T-helper 22 cell (primary cell): ENCODE data around the gene NR3C2.

Experiments used
- DNase-seq: peaks from one replicate; pipeline ENCODE4 v3.0.0-alpha.2; 2020; ENCODE audit warnings: low read depth

NR3C2 gene

DNA sequence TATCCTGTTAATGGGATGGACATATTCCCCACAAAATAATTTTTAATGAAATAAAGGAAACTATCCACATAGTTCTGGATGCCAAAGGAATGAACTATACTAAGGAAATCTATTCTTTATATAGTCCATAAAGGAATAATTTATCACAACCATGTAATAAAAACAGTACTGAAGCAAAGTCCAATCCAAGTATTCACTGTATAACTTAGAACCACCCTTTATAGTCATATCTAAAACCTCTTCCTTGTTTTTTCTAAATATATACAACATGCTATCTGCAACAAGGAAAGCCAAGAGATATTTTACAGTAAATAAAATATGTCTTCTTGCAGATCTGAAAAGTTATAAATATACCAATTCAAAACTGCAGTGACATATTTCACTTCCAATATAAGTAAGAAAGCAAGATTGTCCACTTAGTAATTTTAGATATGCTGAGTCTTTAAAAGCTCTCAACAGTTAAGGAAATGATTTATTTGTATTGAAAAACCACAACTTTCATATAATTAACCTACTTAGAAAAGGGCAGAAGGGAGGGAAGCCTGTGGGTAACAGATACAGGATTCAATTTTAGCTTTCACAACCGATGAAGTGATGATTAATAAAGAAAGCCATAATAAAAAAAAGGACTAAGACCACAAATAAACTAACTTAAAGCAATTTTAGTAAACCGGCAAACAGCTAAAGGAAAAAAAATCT, 8.0 kb downstream of the NR3C2 start:
- DNase-seq, result no peak

DNA sequence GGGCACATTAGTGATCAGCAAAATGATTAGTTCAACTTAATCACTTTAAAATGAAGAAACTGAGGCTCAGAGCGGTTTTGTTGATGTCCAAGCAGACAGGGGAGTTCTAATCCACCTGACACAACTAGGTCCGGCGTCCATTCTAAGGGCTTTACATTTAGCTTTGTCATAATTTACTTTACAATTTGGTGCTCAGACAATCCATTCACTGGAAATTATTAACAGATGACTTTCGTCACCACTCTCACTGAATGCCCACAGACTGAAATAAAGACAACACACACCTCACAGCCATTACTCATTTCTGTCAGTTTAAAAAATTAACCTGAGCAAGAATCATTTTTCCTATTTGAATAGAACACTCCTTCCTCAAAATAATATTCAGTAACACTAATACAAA, 10.8 kb downstream of the NR3C2 start:
- DNase-seq, result no peak

- no peak for DNase-seq
These were observed 11.4 kb downstream of the NR3C2 start for GRCh38 chr4:148430854-148431253.

GRCh38 chr4:148429206-148429605, 13.0 kb downstream of the NR3C2 start:
- DNase-seq, result no peak

DNA sequence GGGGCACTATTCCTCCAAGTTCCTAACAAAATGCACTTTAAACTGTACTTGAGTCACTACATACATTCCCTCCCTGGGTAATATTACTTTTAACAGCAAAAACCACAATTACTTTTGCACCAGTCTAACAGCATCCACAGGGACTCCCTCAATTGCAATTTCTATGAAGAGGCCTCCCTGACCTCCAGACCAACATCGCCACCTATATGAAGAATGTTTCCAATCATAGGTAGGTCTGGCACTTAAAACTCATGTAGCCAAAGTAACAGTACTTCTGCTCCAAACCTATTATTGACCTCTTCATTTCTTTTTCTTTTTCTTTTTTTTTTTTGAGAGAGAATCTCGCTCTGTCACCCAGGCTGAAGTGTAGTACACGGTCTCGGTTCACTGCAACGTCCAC, 15.6 kb downstream of the NR3C2 start:
- no peak for DNase-seq

DNA sequence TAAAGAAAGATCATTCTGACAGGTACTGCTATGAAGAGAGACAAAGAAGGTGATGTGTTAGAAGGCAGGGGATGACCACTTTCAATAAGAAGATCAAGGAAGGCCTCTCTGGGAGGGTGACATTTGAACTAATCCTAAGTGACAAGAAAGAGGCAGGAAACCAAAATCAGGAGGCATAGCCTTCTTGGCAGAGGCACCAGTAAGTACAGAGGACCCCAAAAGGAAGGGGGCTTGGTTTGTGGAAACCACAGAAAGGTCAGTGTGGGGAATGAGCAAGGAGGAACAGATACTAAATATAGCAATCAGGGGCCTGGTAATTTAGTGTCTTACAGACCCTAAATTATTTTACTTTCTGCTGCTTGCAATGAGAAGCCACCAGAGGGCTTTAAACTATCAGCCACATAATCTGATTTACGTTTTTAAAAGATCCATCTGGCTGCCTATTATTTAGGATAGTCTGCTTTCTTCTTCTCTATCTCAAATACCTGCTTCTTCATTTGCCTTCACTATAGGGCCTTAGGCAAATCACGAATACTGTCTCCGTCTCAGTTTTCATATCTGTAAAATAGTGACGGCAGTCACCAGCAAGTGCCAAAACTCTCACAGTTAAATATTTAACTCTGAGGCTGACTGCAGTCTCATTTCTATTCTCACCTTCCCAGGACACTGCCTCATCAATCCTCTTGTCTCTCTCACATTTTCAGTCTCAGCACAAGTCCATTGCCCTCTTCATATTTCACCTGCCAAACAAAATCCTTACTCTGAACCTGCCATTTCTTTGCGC, 16.7 kb downstream of the NR3C2 start:
- DNase-seq, result no peak

GRCh38 chr4:148420397-148420796, 21.8 kb downstream of the NR3C2 start:
- DNase-seq, result no peak

DNA sequence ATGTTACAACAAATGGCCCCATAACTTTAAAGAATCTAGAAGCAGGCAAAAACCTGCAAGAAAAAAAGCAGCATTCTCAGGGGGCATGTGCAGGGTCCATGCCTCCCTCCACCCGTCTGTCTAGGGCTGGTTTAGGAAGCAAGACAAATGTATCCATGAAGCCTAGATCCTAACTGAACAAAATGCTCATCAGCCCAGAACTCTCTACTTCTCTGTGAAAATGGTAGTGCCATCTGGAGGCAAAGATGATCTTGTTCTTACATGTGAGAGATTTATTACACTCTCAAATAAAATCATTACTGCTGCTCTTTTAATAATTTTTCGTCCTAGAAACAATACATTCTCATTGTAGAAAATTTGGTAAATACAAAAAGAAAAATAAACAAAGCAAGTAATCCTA, 26.7 kb downstream of the NR3C2 start:
- DNase-seq, result no peak

DNA sequence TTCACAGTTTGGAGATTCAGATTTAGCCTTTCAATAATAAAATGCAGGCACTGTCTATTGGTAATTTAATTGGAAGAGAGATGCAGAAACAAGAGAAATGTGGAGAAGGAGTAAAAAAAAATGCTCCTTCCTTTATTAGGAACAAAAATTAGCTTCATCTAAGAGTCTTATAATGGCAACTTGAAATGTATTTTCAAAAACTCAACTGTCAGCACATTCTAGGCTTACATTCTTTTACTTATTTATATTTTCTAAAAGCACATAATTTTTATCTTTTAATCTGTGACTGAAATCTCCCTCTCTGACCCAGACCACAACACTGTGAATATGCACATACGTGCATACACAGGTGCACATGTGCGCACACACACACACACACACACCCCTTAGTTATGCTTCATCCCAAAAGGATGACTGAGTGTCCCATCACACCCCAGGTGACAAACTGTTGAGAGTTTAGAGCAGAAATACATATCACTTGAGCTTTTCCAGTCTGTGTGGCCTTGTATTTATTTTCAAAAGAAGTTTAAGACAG, 29.7 kb downstream of the NR3C2 start:
- no peak for DNase-seq

- DNase-seq, result no peak
These were observed 36.9 kb downstream of the NR3C2 start for GRCh38 chr4:148405161-148405893.

DNA sequence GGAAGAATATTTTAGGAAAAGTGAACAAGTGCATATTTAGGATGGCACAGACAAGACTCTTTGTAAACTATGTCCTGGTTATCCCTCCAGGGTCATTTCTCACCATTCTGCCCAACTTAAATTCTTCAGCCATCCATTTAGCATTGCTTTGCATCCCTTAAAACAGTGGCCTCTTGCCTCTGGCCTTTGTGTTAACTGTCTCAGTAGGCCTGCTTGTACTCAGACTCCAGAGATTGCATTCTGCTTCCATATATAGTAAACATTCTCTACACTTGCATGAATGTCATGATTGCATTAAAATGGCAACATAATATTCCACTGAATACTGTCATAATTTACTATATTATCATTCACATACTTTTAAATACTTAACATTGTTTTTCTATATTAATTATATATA, 43.2 kb downstream of the NR3C2 start:
- no peak for DNase-seq

DNA sequence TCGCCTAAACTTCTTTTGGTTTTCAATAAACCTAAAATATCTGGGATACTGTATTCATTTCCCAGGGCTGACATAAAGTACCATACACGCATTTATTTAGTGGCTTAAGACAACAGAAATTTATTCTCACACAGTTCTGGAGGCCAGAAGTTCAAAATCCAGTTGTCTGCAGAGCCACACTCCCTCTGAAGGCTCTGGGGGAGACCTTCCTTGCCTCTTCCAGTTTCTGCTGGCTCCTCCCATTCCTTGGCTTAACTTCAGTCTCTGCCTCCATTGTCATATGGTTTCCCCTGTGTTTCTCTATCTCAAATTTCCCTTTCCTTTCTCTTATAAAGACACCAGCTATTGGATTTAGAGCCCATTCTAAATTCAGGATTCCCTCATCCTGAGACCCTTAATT, 44.4 kb downstream of the NR3C2 start:
- no peak for DNase-seq

DNA sequence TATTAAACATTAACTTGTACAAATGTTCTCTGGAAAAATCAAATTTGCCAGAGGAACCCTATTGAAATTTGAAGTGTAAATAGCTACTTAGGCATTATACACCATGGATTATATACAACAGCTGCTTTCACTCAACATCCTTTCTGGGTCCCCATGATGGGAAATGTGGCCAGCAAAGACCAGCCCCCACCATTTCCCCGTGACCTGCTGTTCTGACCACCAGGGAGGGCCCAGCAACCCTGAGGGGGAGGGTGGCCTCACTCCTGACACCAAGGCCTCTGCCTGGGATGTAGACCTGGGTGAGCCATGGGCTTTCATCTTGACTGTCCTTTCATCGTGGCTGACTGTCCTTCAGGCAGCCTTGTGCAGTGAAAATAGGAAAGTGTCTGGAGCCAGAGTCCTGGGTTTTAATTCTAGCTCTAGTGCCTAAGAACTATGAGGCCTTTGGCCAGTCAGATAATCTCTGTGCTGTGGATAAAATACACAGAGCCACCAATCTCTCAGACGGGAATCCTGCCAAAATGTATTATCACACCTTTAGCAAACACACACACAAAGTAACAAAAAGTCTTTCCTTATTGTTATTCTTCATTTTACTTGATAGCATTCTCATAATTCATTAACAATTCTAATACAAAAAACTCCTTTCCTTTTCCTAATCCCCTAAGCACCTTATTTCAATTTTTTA, 45.1 kb downstream of the NR3C2 start:
- DNase-seq, result no peak

DNA sequence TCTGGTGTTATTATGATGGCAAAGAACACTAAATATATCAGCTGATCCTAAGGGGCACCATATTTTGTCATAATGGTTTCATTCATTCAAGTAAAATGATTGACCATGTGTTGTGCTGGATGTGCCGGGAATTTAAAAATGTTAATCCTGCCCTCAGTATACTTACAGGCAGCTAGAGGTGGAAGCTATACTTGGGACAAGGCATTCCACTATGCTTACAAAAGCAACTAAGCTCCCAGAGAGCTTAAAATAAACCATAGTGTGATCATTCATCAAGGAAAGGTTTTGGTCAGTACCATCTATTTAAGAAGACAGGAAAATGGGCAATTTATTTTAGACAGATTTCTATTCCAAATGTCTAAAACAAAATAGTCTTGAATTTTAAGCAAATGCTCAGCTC, 46.4 kb downstream of the NR3C2 start:
- no peak for DNase-seq

DNA sequence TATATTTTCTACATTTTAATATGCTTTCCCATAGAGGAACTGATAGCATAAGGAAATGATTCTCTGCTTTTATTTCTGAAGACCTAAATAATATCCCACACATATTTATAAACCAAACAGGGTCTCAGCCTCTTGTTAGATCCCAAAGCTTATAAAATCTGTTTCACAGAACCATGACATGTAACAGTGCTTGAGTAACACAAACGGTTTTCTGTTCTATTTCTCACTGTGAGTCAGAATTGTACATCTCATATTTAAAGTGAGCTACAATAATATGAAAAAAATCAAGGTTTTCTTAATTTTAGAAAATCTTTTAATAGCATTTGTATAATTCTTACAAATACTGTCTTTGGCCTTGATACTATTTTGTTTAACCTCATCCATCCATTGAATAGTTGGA, 51.2 kb downstream of the NR3C2 start:
- no peak for DNase-seq

GRCh38 chr4:148390311-148390710, 51.9 kb downstream of the NR3C2 start:
- DNase-seq, result no peak

GRCh38 chr4:148380291-148380690, 61.9 kb downstream of the NR3C2 start:
- DNase-seq, result no peak

- DNase-seq, result no peak
These were observed 66.1 kb downstream of the NR3C2 start for GRCh38 chr4:148376151-148376550.

GRCh38 chr4:148375584-148375983, 66.6 kb downstream of the NR3C2 start:
- DNase-seq, result no peak

DNA sequence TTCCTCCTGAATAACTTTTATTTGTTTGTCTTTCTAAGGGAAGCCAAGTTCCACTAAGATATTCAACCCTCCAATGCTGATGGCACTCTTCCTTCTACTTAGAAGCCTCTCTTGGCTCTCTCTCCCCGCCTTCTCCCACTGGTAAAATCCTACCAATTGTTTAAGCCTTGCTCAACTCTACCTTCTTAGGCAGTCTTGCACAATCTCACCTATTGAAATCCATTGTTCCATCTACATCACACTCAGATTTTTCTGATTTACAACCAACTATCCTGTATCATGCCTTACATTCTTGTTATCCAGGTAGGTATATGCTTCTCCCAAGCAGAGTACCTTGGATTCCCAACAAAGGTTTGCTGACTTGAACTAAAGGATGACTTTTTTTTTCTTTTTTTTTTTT, 69.1 kb downstream of the NR3C2 start:
- DNase-seq, result no peak

GRCh38 chr4:148369919-148370318, 72.3 kb downstream of the NR3C2 start:
- DNase-seq, result no peak

DNA sequence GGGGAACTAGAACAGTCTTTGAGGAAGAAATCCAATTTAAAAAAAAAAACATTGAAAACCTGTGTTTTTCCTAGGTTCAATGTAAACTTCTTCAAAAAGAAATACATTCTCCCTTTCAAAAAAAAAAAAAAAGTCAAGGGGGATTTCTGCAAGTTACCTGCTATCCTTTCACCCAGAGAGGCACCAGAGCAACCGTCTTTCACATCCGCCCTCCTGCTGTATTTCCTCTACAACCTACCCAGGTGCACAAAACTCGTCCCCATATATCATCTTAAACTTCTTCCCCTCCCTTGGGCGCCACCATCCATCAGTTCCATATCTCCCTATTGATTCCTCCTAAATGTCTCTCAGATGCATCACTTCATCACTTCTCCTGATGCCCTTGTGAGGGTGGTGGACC, 74.5 kb downstream of the NR3C2 start:
- no peak for DNase-seq
